B cell (primary cell): Measurements from ENCODE around the gene ZNF462. TPM values are rescaled to one million over a fixed set of nuclear protein-coding genes. Genes with fewer than 3 reads are reported as not detected.

Experiments used
- ATAC-seq: fragments of 200-7000 bp; cut with Tn5 transposase; one replicate; pipeline ENCODE4 v1.10.0; 2021; ENCODE audit warnings: low read depth, mild to moderate bottlenecking, moderate number of reproducible peaks, moderate library complexity
- CTCF ChIA-PET: fragments of 350-600 bp; sonication (Branson Sonifier 250); formaldehyde crosslinking; loops from one replicate; lab custom pipeline; 2021; ENCODE audit warnings: antibody characterized with exemption, inconsistent platforms; lab: Charles Lee
- POLR2A ChIA-PET: fragments of 350-600 bp; sonication (Branson Sonifier 250); formaldehyde crosslinking; loops from one replicate; lab custom pipeline; 2021; ENCODE audit warnings: antibody characterized with exemption; lab: Charles Lee
- DNase-seq: peaks from one replicate; pipeline ENCODE4 v3.0.0; 2013
- H2AFZ ChIP-seq: 2 replicates; pipeline ENCODE4 v1.6.1; 2012; ENCODE audit warnings: mild to moderate bottlenecking, low read depth, low read length; ENCODE audit not compliant: insufficient read depth, poor library complexity, severe bottlenecking
- H3K27ac ChIP-seq, 2 donors: 1 replicate in 1 of 2; 2 replicates in 1 of 2; pipeline ENCODE4 v1.5.1; 2012 to 2013; ENCODE audit warnings: low read length in 2 of 2, mild to moderate bottlenecking in 2 of 2, moderate library complexity in 1 of 2
- H3K27me3 ChIP-seq, 4 experiments: fragments of 200-600 bp in 1 of 4; sonication (generic) in 1 of 4; replicated peaks in 1 of 4; 1 replicate in 2 of 4; 2 replicates in 2 of 4; pipeline versions ENCODE4 v1.6.1 to v1.7.0; 2013 to 2016; ENCODE audit warnings: low read length in 3 of 4, mild to moderate bottlenecking in 2 of 4, mixed read lengths in 1 of 4, moderate library complexity in 1 of 4; ENCODE audit not compliant: insufficient read depth in 4 of 4, control insufficient read depth in 3 of 4; ENCODE audit errors: control extremely low read depth in 1 of 4
- H3K36me3 ChIP-seq, 2 experiments: replicated peaks in 1 of 2; 1 replicate in 1 of 2; 2 replicates in 1 of 2; pipeline versions ENCODE4 v1.6.1 to v1.7.1; 2013; ENCODE audit warnings: low read length in 1 of 2; ENCODE audit not compliant: insufficient read depth in 2 of 2, control insufficient read depth in 1 of 2; ENCODE audit errors: control extremely low read depth in 1 of 2, extremely low read depth in 1 of 2
- H3K4me1 ChIP-seq, 2 donors: fragments of 200-600 bp in 1 of 2; sonication (generic) in 1 of 2; 1 replicate in 1 of 2; 2 replicates in 1 of 2; pipeline versions ENCODE4 v1.5.1 to v1.6.1; 2013 to 2017; ENCODE audit warnings: low read length in 2 of 2; ENCODE audit not compliant: control insufficient read depth in 2 of 2, insufficient read depth in 2 of 2
- H3K4me2 ChIP-seq: replicated peaks from 2 replicates; pipeline ENCODE3; 2012; ENCODE audit warnings: mild to moderate bottlenecking, low read depth, low read length; ENCODE audit not compliant: poor library complexity, severe bottlenecking
- H3K4me3 ChIP-seq, 5 experiments: fragments of 200-600 bp in 1 of 5; sonication (generic) in 1 of 5; 1 replicate in 3 of 5; 2 replicates in 2 of 5; pipeline versions ENCODE4 v1.5.1 to v1.7.0; 2011 to 2016; ENCODE audit warnings: low read length in 4 of 5, mild to moderate bottlenecking in 4 of 5, low read depth in 2 of 5, control low read depth in 1 of 5, moderate library complexity in 1 of 5; ENCODE audit not compliant: insufficient read depth in 1 of 5; ENCODE audit errors: control extremely low read depth in 1 of 5, extremely low read depth in 1 of 5
- H3K79me2 ChIP-seq: fragments of 200-600 bp; sonication (generic); one replicate; pipeline ENCODE4 v1.6.0; 2016; ENCODE audit warnings: low read length; ENCODE audit not compliant: control insufficient read depth, insufficient read depth
- H3K9ac ChIP-seq: fragments of 200-600 bp; sonication (generic); 2 replicates; pipeline ENCODE4 v1.6.1; 2017; ENCODE audit warnings: mild to moderate bottlenecking, low read length, moderate library complexity
- H3K9me3 ChIP-seq, 3 donors: one replicate each; pipeline versions ENCODE4 v1.6.1 to v1.7.1; 2013; ENCODE audit warnings: low read length in 2 of 3; ENCODE audit not compliant: control insufficient read depth in 2 of 3, insufficient read depth in 1 of 3; ENCODE audit errors: control extremely low read depth in 1 of 3
- H4K20me1 ChIP-seq: 2 replicates; pipeline ENCODE4 v1.6.0; 2012; ENCODE audit warnings: mild to moderate bottlenecking, low read length; ENCODE audit not compliant: insufficient read depth, control insufficient read depth, poor library complexity, severe bottlenecking
- H3K27ac Mint-ChIP-seq: one replicate; pipeline ENCODE4 v1.8.0; 2021; ENCODE audit warnings: mixed read lengths
- H3K27me3 Mint-ChIP-seq: one replicate; pipeline ENCODE4 v1.8.0; 2021; ENCODE audit warnings: mixed read lengths
- H3K4me1 Mint-ChIP-seq: one replicate; pipeline ENCODE4 v1.8.0; 2021; ENCODE audit warnings: mixed read lengths
- H3K4me3 Mint-ChIP-seq: one replicate; pipeline ENCODE4 v1.8.0; 2021; ENCODE audit warnings: mixed read lengths
- H3K9me3 Mint-ChIP-seq: one replicate; pipeline ENCODE4 v1.8.0; 2022; ENCODE audit warnings: mixed read lengths; ENCODE audit not compliant: insufficient read depth
- EZH2 ChIP-seq: IDR thresholded peaks from 2 replicates; pipeline ENCODE4 v1.6.1; 2012; ENCODE audit warnings: borderline replicate concordance, low read depth, mild to moderate bottlenecking, moderate library complexity, low read length; ENCODE audit not compliant: insufficient read depth, poor library complexity, severe bottlenecking
- WGBS: methylation state at CpG from one replicate; pipeline ENCODE4 v1.1.5; 2013; ENCODE audit warnings: missing lambda C conversion rate; ENCODE audit not compliant: insufficient coverage; 5-methylcytosine and 5-hydroxymethylcytosine counted together
- intact Hi-C: fragments of 100-400 bp; cut with micrococcal nuclease; formaldehyde crosslinking; loops from one replicate; pipeline ENCODE4 v1.10.0; 2022
- polyA plus RNA-seq: library from polyadenylated mRNA; depleted of rRNA; stranded (reverse); fragments of >200 nt; gene quantifications from 2 replicates; pipeline ENCODE4 v1.2.3, GENCODE V29; 2012
- total RNA-seq, 2 donors: library from RNA; stranded (reverse); fragments of 120-200 nt in 1 of 2; gene quantifications; 1 replicate in 1 of 2; 2 replicates in 1 of 2; pipeline versions ENCODE4 v1.2.3 to v1.2.4, GENCODE V29; 2013 to 2022
- TF ChIP-seq, protein P1 (sequence below): fragments of 200-600 bp; IDR thresholded peaks from one replicate; pipeline ENCODE4 v1.8.0; 2022; ENCODE audit warnings: antibody characterized with exemption, mild to moderate bottlenecking

Gene ZNF462
- total and polyA plus RNA-seq, 2 donors (not counting 1 experiment from before 2014, with no cell fraction given), result not detected

DNA sequence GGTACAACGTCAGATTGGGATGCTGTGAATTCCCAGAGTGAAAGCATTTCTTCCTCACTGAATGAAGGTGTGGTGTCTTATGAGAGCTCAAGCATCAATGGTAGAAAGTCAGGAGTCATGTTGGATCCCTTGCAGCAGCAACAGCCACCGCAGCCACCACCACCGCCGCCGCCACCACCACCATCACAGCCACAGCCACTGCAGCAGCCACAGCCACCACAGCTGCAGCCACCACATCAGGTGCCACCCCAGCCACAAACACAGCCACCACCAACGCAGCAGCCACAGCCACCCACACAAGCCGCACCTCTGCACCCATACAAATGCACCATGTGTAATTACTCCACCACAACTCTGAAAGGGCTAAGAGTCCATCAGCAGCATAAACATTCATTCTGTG is 62.4 kb downstream of the ZNF462 start:
- Histone ChIP-seq H3K36me3 (no peaks in the 10 kb centered on the region), H3K9ac (no peak overlapping the region), H3K27me3 (no peaks in the 10 kb centered on the region), H4K20me1 (no peaks in the 10 kb centered on the region), H3K27ac (no peak overlapping the region), H3K4me1 (no peaks in the 10 kb centered on the region), H3K79me2 (no peaks in the 10 kb centered on the region), H2AFZ (no peak overlapping the region), H3K4me2 (no peak overlapping the region), H3K9me3 (peaks cover 0 to 14% (median 0%) of the 10 kb centered on the region in 3 donors), H3K4me3 (no peak overlapping the region)
- Mint-ChIP-seq H3K4me3 (no peak overlapping the region), H3K27me3 (no peaks in the 10 kb centered on the region), H3K27ac (no peak overlapping the region), H3K9me3 (no peaks in the 10 kb centered on the region), H3K4me1 (no peaks in the 10 kb centered on the region)
- 94% methylated on average over 6 of the region's 7 CpGs for WGBS
- ChIA-PET CTCF (no interaction called here), POLR2A (no interaction called here)
- no peak for ATAC-seq
- intact Hi-C loops, result no loop called here
- no peak for DNase-seq
- no peak for TF ChIP-seq EZH2
- TF ChIP-seq, protein P1, sequence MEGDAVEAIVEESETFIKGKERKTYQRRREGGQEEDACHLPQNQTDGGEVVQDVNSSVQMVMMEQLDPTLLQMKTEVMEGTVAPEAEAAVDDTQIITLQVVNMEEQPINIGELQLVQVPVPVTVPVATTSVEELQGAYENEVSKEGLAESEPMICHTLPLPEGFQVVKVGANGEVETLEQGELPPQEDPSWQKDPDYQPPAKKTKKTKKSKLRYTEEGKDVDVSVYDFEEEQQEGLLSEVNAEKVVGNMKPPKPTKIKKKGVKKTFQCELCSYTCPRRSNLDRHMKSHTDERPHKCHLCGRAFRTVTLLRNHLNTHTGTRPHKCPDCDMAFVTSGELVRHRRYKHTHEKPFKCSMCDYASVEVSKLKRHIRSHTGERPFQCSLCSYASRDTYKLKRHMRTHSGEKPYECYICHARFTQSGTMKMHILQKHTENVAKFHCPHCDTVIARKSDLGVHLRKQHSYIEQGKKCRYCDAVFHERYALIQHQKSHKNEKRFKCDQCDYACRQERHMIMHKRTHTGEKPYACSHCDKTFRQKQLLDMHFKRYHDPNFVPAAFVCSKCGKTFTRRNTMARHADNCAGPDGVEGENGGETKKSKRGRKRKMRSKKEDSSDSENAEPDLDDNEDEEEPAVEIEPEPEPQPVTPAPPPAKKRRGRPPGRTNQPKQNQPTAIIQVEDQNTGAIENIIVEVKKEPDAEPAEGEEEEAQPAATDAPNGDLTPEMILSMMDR, result no peak

DNA sequence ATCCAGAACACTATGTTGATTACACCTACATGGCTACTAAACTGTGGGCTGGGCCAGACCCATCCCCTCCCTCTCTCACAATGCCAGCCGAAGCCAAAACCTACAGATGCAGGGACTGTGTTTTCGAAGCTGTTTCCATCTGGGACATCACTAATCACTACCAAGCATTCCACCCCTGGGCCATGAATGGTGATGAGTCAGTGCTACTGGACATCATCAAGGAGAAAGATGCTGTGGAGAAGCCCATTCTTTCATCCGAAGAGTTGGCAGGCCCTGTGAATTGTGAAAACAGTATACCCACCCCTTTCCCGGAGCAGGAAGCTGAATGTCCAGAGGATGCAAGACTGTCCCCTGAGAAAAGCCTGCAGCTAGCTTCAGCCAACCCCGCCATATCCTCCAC is 65.0 kb downstream of the ZNF462 start:
- H4K20me1 ChIP-seq, result no peaks in the 10 kb centered on the region
- H3K27me3 ChIP-seq, result no peaks in the 10 kb centered on the region
- TF ChIP-seq, protein P1, result no peak
- TF ChIP-seq EZH2, result no peak
- Mint-ChIP-seq H3K9me3 (no peaks in the 10 kb centered on the region), H3K27me3 (no peaks in the 10 kb centered on the region), H3K27ac (no peak overlapping the region), H3K4me1 (no peaks in the 10 kb centered on the region), H3K4me3 (no peak overlapping the region)
- ChIA-PET POLR2A (no interaction called here), CTCF (no interaction called here)
- no peak overlapping the region for H3K27ac ChIP-seq
- H2AFZ ChIP-seq, result no peak overlapping the region
- no peak overlapping the region for H3K4me2 ChIP-seq
- DNase-seq (no peak), ATAC-seq (no peak)
- no peak overlapping the region for H3K9ac ChIP-seq
- no peaks in the 10 kb centered on the region for H3K36me3 ChIP-seq
- no peaks in the 10 kb centered on the region for H3K79me2 ChIP-seq
- H3K4me3 ChIP-seq, result no peak overlapping the region
- 94% methylated on average over 2 of the region's 5 CpGs for WGBS
- no peaks in the 10 kb centered on the region for H3K4me1 ChIP-seq
- intact Hi-C loops, result no loop called here
- peaks cover 0 to 14% (median 0%) of the 10 kb centered on the region in 3 donors for H3K9me3 ChIP-seq
